ENCODE results near the gene SRGAP1.
"Not testable (repeated sequence)": the region's sequence is repeated elsewhere in the genome, so short reads cannot be mapped to it uniquely, and the experiment has no call there.

Gene SRGAP1

DNA sequence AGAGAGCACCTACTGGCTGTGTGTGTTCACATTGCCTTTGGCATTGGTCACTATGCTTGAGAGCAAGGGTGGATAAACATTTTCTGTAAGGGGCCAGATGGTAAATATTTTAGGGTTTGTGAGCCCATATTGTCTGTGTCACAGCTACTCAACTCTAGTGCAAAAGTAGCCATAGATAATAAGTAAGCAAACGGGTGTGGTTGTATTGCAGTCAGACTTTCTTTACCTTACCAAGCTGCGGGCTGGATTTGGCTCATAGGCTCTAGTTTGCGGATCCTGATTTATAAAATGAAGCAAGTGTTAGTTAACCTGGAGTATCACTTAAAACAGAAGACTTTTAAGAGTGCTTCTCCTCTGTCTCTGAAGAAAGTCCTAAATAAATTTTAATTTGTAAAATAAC, 208.6 kb downstream of the SRGAP1 start:
- DNase-seq (ENCODE audit: low read depth): no peak

DNA sequence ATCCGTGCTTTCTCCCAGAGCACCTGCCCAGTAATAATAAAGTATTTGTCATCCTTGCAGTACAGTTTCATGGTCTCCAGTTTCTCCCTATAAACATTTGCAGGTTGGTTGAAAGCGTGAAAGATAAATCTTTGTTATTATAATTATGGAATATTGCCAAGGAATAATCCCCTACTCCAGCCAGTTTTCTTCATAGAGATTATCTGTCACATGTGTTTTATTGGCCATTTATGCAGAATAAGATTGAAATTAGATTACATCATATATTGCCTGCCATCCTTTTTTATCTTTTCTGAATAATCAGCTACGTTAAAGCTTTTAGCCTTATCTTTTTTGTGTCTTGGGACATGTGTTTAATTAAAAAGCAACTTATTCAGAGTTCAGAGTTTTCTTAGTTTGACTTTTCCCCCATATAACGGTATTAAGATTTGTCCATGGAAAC, 209.6 kb downstream of the SRGAP1 start:
- DNase-seq (ENCODE audit: low read depth): no peak

DNA sequence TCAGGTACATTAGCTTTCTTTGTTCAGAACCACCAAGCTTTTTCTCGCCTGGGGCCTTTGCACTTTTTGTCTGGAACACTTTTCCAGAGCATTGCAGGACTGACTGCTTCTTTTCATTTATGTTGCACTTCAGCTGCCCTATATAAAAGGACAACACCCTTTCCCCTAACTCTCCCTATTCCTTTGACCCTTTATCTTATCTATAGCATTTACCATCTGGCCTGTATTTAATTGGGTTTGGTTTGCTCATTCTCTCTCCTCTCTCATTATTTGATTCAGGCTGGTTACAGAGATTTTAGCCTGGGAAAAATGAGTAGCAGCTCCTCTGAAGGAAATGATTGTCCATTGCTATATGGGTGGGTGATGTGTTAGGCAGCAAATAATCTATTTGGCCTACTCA, 212.2 kb downstream of the SRGAP1 start:
- no peak for DNase-seq (ENCODE audit: low read depth)

DNA sequence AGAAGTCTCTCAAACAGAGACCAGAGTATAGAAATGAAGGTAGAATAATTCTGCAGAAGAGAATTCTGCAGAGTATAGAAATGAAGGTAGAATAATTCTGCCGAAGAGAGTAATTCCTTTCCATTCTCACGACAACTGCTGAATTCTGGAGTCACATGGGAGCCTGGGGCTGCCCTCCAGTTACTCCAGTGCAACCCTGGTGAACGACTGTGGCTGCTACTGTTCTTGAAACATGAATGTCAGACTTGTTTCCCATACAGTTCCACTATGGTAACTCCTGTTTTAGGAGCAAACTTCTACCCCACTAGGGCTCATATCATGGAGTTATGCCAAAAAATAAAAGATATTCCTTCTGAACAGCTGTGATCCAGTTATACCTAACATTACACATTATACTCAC, 213.2 kb downstream of the SRGAP1 start:
- DNase-seq (ENCODE audit: low read depth): no peak

DNA sequence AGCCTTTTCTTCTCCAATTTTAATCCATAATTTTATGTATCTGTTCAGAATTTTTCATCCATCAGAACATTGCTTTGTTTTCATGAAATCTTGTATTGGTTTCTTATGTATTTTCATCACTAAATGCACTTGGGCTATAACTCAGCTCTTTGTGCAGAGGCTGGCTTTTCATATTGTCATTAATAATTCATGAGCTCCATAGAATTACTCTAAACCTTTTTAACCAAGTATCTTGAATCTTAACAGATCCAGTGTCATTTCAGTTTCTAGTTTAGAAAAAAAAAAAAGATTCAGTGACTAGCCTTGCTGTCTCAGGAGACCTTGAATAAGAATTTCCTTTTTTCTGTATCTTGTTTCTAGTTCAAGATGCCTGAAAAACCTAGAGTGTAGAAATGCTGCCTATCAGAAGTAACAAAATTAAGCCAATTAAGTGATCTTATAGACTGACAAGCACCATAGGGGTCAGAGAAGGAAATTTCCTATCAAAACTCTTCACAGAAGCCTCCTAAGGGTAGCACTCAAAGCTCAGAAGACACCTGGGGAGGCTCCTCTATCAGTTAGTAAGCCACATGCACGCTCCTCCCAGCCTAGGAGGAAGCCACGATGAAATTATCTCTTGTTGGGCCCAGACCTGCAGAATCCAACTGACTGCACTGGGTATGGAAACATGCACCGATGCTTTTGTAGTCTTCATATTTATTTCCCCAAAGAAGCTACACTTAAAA, 214.2 kb downstream of the SRGAP1 start:
- no peak for DNase-seq (ENCODE audit: low read depth)

DNA sequence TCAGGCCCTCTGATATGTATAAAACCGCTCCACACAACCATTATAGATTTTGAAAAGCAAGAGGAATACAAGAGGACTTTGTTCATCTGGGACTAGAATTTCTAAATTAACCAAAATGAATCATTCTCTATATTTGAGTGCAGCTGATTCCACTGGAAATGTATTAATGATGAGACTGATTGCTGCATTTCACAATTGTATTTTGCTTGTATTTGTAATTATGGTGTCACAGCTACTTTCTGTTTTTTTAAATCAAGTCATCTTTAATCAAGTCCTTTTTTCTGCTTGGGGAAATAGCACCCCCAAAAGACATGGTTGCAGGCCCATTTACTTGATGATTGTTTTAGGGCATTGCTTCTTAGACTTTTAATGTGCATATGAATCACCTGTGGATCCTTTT, 215.2 kb downstream of the SRGAP1 start:
- no peak for DNase-seq (ENCODE audit: low read depth)

DNA sequence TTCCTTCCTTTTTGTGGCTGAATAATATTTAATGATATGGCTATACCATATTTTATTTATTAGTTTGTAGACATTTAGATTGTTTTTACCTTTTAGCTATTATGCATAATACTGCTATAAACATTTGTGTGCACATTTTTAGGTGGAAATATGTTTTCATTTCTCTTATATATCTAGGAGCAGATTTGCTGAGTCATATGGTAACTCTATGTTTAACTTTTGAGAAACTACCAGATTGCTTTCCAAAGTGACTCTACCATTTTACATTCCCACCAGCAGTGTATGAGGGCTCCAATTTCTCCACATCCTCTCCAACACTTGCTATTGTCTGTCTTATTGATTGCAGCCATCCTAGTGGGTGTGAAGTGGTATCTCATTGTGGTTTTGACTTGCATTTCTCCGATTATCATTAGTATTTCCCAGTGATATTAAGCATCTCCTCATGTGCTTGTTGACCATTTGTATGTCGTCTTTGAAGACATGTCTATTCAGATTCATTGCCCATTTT, 217.4 kb downstream of the SRGAP1 start:
- no peak for DNase-seq (ENCODE audit: low read depth)

DNA sequence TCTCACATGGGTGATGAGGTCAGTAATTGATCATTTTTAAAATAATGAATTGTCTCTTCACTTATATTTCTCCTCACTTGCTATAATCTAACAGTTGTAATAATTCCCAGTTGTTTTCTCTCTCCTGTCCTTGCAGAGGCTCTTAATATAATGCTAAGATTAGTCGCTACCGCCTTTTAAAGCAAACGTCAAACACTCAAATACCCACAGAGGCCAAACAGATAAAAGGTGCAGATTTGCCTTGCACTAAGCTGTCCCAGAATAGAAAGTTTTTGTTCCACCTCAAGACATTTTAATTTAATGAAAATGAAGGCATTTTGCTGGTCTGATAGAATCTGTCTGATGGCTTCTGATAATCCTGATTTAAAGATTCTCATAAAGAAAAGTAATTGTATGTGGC, 218.6 kb downstream of the SRGAP1 start:
- DNase-seq (ENCODE audit: low read depth): no peak

DNA sequence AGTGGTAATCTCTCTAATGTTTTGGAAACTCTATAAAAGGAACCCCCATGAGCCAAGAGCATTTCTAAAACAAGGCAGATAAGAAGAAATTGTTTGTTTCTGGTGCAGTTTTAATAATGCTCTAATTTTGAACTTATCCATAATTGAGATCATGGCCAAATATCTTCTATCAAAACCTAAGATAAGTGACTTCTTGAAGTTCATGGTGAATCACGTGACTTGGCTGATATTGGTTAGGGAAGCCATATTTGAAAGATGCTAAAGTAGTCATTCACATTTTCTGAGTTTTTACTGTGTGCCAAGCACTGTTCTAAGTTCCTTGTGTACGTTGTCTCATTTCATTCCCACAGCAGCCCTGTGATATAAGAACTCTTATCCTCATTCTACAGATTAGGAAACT, 219.7 kb downstream of the SRGAP1 start:
- no peak for DNase-seq (ENCODE audit: low read depth)

DNA sequence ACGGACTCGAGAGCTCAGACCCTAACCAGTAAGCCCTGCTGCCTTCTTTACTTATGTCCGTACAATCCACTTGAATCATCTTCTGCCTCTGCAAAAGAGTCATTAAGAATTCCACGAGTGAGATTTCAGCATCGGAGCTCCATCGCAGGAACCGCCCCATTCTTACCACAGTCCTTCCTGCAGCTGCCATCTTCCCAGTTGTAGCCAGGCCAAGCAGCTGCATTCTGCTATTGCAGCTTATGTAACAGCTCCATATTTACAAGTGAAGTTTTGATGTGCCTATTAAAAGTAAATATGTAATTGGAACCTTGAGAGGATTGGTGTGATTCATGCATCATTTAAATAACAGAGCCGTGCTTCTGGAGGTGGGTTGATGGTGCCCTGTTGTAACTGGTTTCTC, 220.2 kb downstream of the SRGAP1 start:
- no peak for DNase-seq (ENCODE audit: low read depth)

DNA sequence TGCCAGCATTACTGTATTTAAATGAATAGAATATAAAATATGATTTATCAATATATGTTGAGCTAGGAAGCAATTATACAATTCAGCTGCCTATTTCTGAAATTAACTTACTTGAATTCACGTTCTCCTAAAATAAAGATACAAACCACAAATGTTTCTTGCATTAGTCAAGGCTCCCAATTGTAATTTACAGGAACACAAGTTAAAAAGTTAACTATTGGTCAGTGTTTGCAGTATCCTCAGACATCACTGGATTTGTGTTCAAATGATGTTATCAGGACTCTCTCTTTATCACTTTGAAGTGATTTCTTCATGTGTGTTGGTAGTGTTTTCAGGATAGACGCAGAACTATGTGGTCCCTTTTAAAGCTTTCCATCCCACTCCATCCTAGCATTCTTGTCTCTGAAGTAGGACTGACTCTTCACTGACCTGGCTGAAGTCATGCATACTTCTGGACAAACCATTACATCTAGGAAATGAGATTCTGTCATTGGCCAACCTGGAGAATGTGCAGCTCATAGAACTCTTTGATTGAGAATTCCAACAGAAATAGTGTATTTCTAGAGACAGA, 221.5 kb downstream of the SRGAP1 start:
- DNase-seq (ENCODE audit: low read depth): no peak

DNA sequence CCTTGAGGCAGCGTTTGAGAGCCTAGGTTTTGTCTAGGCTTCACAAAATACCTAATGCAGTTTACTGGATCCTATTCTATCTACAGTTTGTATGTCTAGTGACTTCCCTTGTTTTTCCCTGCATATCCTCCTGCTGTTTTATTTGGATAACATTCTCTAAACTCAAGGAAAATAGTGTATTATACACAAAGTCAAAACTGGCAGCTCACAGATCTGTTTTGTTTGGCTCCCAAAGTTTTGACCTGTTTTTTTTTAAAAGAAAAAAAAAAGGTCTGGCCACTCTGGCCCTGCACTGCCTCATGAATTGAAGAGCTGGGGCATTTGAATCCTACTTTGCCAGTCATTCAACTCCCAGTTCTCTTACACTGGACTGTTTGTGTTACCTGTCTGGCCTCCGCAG, 222.3 kb downstream of the SRGAP1 start:
- no peak for DNase-seq (ENCODE audit: low read depth)

DNA sequence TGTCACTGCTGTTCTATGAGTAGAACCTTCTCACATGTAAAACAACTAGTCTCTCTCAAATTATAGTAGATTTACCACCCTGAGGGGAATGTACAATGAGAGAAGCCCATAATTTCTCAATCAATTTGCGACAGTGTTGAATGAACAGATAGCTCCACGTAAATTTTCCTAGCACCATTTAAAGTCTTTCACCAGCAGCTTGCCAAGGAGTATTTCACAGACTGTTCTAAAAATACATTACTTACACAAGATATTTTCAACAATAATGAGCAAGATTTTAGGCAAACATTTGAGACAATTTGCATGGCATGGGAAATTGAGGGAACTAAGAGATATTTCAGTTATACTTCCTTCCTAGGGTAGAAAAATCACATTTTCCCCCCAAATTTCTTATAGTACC, 226.0 kb downstream of the SRGAP1 start:
- DNase-seq (ENCODE audit: low read depth): no peak

DNA sequence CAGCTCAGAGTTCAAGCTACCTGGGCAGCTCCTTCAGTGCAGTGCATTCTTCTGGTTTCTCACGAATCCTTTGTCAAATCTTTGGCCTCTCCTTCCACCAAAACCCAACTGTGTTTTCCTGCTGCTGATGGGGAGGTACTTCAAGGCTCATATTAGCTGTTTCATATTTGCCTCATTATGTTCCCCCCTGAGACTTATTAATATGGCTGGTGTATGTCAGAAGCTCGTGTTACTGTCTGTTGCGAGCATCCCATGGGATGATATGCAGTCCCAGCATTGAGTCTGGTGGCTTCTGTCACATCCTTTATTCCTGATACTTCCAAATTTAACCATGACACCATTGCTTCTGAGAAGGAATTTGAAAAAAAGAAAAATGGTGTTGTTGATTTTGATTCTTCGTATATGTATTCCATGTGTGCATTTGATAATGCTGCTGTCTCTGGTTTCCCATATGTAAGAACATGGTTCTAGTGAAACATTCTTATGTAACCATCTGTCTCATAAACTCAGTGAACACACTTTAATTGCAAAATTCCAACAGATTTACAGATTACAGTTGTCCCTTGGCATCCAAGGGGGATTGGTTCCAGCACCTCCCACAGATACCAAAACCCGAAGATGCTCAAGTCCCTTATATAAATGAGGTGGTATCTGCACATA, 228.5 kb downstream of the SRGAP1 start:
- DNase-seq (ENCODE audit: low read depth): no peak

DNA sequence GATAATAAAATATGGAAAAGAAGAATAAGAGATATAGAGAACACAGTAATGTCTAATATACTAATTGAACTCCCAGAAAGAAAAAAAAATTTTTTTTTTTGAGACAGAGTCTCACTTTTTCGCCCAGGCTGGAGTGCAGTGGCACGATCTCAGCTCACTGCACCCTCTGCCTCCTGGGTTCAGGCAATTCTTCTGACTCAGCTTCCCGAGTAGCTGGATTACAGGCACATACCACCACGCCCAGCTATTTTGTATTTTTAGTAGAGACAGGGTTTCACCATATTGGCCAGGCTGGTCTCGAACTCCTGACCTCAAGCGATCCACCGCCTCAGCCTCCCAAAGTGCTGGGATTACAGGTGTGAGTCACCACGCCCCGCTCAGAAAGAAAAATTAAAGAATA, 232.1 kb downstream of the SRGAP1 start:
- DNase-seq (ENCODE audit: low read depth): not testable (repeated sequence)

DNA sequence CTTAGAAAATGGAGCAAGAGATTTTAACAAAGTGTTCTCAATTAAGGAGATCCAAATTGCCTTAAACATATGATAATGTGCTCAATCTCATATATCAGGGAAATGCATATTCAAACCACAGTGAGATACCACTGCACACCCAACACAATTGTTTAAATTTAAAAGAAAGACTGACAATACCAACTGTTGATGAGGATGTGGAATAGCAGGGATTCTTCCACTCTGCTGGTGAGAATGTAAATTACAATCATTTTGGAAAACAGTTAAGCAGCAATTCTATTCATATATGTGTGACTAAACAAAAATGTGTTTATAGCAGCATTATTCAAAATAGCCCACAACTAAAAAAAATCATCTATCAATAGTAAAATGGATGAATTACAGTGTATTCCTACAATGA, 233.4 kb downstream of the SRGAP1 start:
- no peak for DNase-seq (ENCODE audit: low read depth)

DNA sequence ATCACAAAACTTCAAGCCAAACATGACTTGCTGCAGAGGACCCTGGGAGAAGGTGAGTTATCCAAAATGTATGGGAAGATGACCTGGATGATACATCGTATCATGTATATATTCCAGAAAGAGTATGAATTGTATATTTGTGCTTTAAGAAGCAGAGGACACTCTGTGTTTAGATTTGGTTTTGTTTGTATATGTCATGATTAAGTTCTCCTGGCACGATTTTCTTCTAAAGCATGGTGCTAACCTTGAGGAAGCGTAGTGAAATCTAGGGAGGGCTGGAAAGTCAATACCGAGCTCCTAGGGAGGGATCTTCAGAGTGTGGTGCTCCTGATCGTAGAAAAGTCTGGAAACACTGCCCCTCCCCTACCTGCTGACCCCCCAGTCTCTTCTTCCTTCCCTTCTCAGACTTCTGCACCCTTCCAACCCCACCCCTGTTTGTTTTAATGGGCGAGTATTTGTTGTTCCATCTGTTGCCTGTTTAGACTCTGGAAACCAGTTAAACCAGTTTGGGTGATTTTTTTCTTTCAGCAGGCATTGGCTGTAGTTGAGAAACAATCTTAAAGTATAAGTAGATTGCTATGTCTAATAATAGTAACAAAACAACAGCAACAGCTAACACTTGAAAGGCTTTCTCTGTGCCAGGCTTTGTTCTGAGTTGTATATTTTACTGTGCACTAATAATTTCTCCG, 236.0 kb downstream of the SRGAP1 start:
- DNase-seq (ENCODE audit: low read depth): no peak

DNA sequence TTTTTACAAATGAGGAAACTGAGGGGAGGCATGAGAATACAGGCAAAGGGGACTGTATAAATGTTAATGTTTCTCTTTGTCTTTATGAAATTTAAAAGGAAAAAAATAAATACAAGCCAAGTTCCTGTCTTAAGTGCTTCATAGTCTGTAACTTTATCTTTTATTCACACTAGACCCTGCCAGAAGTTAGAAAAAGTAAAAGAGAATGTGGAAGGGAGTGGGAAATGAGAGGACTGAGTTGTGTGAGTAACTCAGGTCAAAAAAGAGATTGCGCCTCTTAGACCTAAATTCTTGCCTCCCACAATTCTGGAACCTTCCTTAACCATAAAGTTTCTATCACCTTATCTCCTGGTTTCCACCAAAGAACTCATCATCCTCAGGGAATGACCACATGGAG, 236.5 kb downstream of the SRGAP1 start:
- DNase-seq (ENCODE audit: low read depth): no peak

DNA sequence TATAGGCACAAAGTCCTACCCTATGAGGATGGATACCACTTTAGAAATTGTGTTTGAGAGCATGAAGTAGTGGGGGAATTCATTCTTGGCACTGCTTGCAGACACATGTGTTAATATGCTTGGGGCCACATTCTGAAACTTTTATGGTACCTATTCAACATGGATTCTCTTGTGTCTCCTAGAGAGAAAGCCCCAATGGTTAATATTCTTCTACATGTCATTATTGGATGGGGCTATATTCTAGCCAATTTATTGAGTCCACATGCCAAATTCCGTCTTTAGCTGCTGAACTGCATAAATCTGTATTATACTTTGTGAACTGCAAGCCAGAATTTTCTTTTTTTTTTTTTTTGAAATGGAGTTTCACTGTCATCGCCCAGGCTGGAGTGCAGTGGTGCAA, 237.6 kb downstream of the SRGAP1 start:
- no peak for DNase-seq (ENCODE audit: low read depth)

DNA sequence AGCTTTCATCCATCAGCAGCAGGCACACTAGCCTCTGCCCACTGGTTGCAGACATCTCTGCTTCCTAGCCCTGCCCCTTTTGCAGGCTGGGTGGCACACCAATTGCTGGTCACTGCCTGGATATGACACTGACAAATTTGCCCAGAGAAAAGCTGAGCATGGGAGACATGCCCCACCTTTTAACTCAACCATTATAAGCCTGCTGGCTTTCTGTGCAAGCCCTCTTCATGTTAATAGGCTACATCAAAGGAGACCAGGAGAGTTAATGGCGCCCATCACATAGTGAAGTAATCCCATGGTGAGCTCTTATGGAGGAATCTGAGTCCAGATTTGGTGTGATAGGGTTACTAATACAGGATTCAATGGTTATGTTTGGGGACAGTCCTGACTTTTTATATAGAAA, 238.4 kb downstream of the SRGAP1 start:
- DNase-seq (ENCODE audit: low read depth): no peak

DNA sequence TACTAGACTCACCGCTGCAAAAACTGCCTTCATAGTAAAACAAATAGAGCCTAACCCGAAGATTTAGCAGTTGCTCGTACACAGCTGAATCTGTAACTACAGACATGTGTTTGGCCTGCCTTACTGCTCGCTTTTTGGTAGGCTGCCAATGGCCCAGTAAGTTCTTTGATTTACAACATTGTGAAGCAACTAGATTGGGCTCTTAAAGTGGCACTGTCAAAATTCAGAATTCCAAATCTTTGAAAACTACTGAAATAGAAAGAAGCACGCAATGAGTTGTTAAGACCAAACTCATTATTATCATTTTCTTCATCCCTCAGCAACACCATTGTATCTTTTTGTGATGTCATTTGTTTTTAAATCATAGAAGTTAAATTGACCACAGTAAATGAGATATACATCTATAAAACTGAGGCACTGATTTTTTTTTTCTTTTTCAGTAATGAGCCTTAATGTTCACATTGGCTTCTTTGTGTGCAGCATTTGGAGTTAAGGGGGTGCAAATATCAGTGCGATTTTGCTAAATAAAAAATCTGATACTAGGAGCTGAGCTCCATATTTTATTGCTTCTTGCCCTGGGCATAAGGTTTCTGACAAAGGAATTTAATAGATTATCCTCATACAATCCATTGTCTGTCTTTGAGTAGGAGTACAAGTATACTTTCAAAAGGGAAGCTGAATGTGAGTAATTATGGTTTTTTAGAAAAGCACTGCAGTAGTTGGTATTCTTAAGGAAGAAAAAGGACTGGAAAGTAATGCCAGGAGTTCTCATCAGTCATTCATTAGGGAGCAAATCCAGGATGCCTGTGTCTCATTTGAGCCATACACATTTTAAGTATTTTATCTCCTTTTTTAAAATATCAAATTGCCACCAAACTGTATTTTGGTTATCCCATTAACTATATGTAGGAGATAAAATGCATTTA, 239.0 kb downstream of the SRGAP1 start:
- no peak for DNase-seq (ENCODE audit: low read depth)

DNA sequence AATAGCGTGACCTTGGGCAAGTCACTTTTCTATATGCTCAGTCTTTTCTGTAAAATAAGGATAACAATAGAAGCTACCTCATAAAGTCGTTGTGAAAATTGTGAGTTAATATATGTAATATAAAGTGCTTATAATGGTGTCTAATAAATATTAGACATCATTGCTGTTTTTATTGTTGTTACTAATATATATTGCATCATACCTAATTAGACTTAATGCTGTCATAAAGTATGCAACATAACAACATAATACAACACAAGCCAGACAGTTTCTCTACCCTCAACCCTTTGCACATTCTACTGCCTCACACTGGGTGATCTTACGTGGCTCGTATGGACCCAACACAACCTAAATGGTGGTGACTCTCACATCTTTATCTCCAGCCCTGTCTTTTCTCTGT, 240.7 kb downstream of the SRGAP1 start:
- DNase-seq (ENCODE audit: low read depth): no peak

All from stimulated activated CD8-positive, alpha-beta memory T cell treated with anti-CD3 and anti-CD28 coated beads, Interleukin-15, amount 100 ng/mL, for 24 hours (primary cell).